Prostate gland (tissue), 2 donors: ENCODE data around the gene SHISA8.

Source experiments
- CTCF ChIP-seq, 4 experiments: fragments of 200-600 bp in 2 of 4; fragments of 450-650 bp in 2 of 4; sonication (generic) in 2 of 4; IDR thresholded peaks; 1 replicate in 3 of 4; 2 replicates in 1 of 4; pipeline ENCODE4 v1.5.1; 2016 to 2019; ENCODE audit warnings: antibody characterized with exemption in 4 of 4, mild to moderate bottlenecking in 2 of 4, moderate library complexity in 2 of 4
- POLR2A ChIP-seq: fragments of 450-650 bp; IDR thresholded peaks from one replicate; pipeline ENCODE4 v1.6.1; 2016; ENCODE audit warnings: antibody characterized with exemption, mild to moderate bottlenecking

- TF ChIP-seq POLR2A: no peak
- no peak for TF ChIP-seq CTCF (IDR thresholded peaks at IDR 0.05)
Observed at GRCh38 chr22:41931701-41932269, 16.9 kb upstream of the SHISA8 start.
